Motor neuron (in vitro differentiated cells): ENCODE data around the gene TTLL11. TPM values are rescaled to one million over a fixed set of nuclear protein-coding genes. Genes with fewer than 3 reads are reported as not detected.
A peak's percentile ranks its signal among the peaks of the same experiment; 100 is the strongest.

ENCODE experiments used
- ATAC-seq, 8 experiments: fragments of 200-7000 bp; cut with Tn5 transposase; replicated peaks in 6 of 8; 2 replicates each; pipeline ENCODE4 v1.8.0; 2021; ENCODE audit warnings: mild to moderate bottlenecking in 8 of 8, moderate library complexity in 8 of 8
- H3K27ac ChIP-seq, 2 donors: fragments of 250-450 bp; sonication (Bioruptor Pico); 2 replicates each; pipeline ENCODE4 v1.9.0; 2021; ENCODE audit warnings: antibody characterized with exemption in 2 of 2, mild to moderate bottlenecking in 2 of 2, moderate library complexity in 1 of 2
- H3K4me1 ChIP-seq, 2 donors: fragments of 250-450 bp; sonication (Bioruptor Pico); replicated peaks in 1 of 2; 2 replicates each; pipeline ENCODE4 v1.6.1; 2021; ENCODE audit warnings: antibody characterized with exemption in 2 of 2, mild to moderate bottlenecking in 2 of 2, moderate library complexity in 1 of 2
- H3K4me3 ChIP-seq, 5 donors: fragments of 250-450 bp; sonication (Bioruptor Pico); 2 replicates each; pipeline ENCODE4 v1.9.0; 2021; ENCODE audit warnings: antibody characterized with exemption in 5 of 5, mild to moderate bottlenecking in 5 of 5, moderate library complexity in 4 of 5
- WGBS, 10 experiments: fragments of 450-650 bp; shearing (Covaris generic); methylation state at CpG; one replicate each; pipeline ENCODE4 v1.0.0; 2022; 5-methylcytosine and 5-hydroxymethylcytosine counted together
- in situ Hi-C, 9 experiments: fragments of 400-800 bp; cut with MboI; loops; one replicate each; pipeline ENCODE4 v1.15.0; 2021; ENCODE audit warnings: low sequenced_read_pairs in 9 of 9, low pct_unique_long_range_greater_than_20kb in 2 of 9; ENCODE audit not compliant: unreplicated experiment in 9 of 9
- total RNA-seq, 8 experiments: library from RNA; unstranded; fragments of 300-600 nt; gene quantifications; 2 replicates each; pipeline versions ENCODE4 v1.2.3 to v1.2.4, GENCODE V29; 2022

The TTLL11 gene
- total RNA-seq, 8 experiments from 2014 or later, result 5.7 to 16.9 (median 11.2) TPM

GRCh38 chr9:122130837-122131236 is 37.7 kb upstream of the TTLL11 start:
- 0 to 82% (median 53%) methylated on average over 1 to 3 of the region's 4 CpGs; no CpG with 5 or more reads in 4 of the 10 experiments for WGBS, 10 experiments
- Histone ChIP-seq H3K4me3 (no peak overlapping the region), H3K4me1 (peaks cover 11 to 12% of the 10 kb centered on the region in 2 donors), H3K27ac (no peak overlapping the region)
- in situ Hi-C loops, result loop anchor here in 2 of 9 experiments (25.0 kb wide), 2 partner anchors 331 to 681 kb away; partner anchors contain the start of gene OR1K1 (in 2 of the 2)
- no peak for ATAC-seq

GRCh38 chr9:122129969-122130368 is 36.9 kb upstream of the TTLL11 start:
- no peak for ATAC-seq
- 60 to 100% (median 75%) methylated on average over 1 of the region's 2 CpGs; no CpG with 5 or more reads in 4 of the 10 experiments for whole genome bisulfite sequencing, 10 experiments
- Histone ChIP-seq H3K4me3 (no peak overlapping the region), H3K4me1 (peaks cover 8 to 9% of the 10 kb centered on the region in 2 donors), H3K27ac (no peak overlapping the region)
- in situ Hi-C loops, result loop anchor here in 8 of 9 experiments (10.0 to 25.0 kb wide), 4 partner anchors 215 to 682 kb away; partner anchors contain the start of gene OR1K1 (in 2 of the 8)

GRCh38 chr9:122128969-122129343 is 35.8 kb upstream of the TTLL11 start:
- 60 to 89% (median 68%) methylated on average over 1 to 7 of the region's 7 CpGs; no CpG with 5 or more reads in 2 of the 10 experiments for WGBS, 10 experiments
- no peak for ATAC-seq
- Histone ChIP-seq H3K4me3 (no peak overlapping the region), H3K27ac (no peak overlapping the region), H3K4me1 (peaks cover 8 to 9% of the 10 kb centered on the region in 2 donors)
- in situ Hi-C loops, result loop anchor here in 8 of 9 experiments (10.0 to 25.0 kb wide), 4 partner anchors 216 to 683 kb away; partner anchors contain the start of gene OR1K1 (in 2 of the 8)

- no peak for ATAC-seq
- no peak overlapping the region for H3K4me3 ChIP-seq
- WGBS, 10 experiments, result 74 to 81% methylated on average over 2 to 6 of the region's 24 CpGs; no CpG with 5 or more reads in 8 of the 10 experiments
- peaks cover 8 to 9% of the 10 kb centered on the region in 2 donors for H3K4me1 ChIP-seq
- in situ Hi-C loops, result loop anchor here in 8 of 9 experiments (10.0 to 25.0 kb wide), 4 partner anchors 217 to 684 kb away; partner anchors contain the start of gene OR1K1 (in 2 of the 8)
- H3K27ac ChIP-seq, result no peak overlapping the region
These were observed 35.2 kb upstream of the TTLL11 start for GRCh38 chr9:122128007-122128968.

- Histone ChIP-seq H3K27ac (no peak overlapping the region), H3K4me1 (peaks cover 8 to 9% of the 10 kb centered on the region in 2 donors), H3K4me3 (no peak overlapping the region)
- 40 to 70% (median 70%) methylated on average over 1 to 3 of the region's 10 CpGs; no CpG with 5 or more reads in 7 of the 10 experiments for WGBS, 10 experiments
- no peak for ATAC-seq
- in situ Hi-C loops, result loop anchor here in 8 of 9 experiments (10.0 to 25.0 kb wide), 4 partner anchors 217 to 685 kb away; partner anchors contain the start of gene OR1K1 (in 2 of the 8)
These were observed 34.3 kb upstream of the TTLL11 start for GRCh38 chr9:122127396-122127798.

GRCh38 chr9:122126331-122127261 is 33.5 kb upstream of the TTLL11 start:
- H3K4me3 ChIP-seq, result peak overlapping the region; percentile 9 to 21 (median 18)
- WGBS, 10 experiments, result 0 to 17% (median 5%) methylated on average over 1 to 22 of the region's 64 CpGs; no CpG with 5 or more reads in 5 of the 10 experiments
- ATAC-seq, result peak in 7 of 8 experiments; percentile 2 to 33 (median 11)
- in situ Hi-C loops, result loop anchor here in 8 of 9 experiments (10.0 to 25.0 kb wide), 4 partner anchors 218 to 686 kb away; partner anchors contain the start of gene OR1K1 (in 2 of the 8)
- peaks cover 4% of the 10 kb centered on the region in 2 donors for H3K4me1 ChIP-seq
- H3K27ac ChIP-seq, result no peak overlapping the region

- Histone ChIP-seq H3K4me3 (no peak overlapping the region), H3K27ac (no peak overlapping the region), H3K4me1 (peaks cover 0 to 2% of the 10 kb centered on the region in 2 donors)
- peak; percentile 14 to 51 (median 35) for ATAC-seq
- 30 to 75% (median 40%) methylated on average over 2 to 12 of the region's 21 CpGs; no CpG with 5 or more reads in 4 of the 10 experiments for WGBS, 10 experiments
- in situ Hi-C loops, result loop anchor here in 8 of 9 experiments (10.0 to 25.0 kb wide), 4 partner anchors 219 to 687 kb away; partner anchors contain the start of gene OR1K1 (in 2 of the 8)
These were observed 32.6 kb upstream of the TTLL11 start for GRCh38 chr9:122125509-122126330.

- in situ Hi-C loops, result loop anchor here in 8 of 9 experiments (10.0 to 25.0 kb wide), 4 partner anchors 220 to 687 kb away; partner anchors contain the start of gene OR1K1 (in 2 of the 8)
- Histone ChIP-seq H3K27ac (no peak overlapping the region), H3K4me3 (no peak overlapping the region), H3K4me1 (peaks cover 0 to 2% of the 10 kb centered on the region in 2 donors)
- 0% methylated on average over 2 to 4 of the region's 8 CpGs; no CpG with 5 or more reads in 6 of the 10 experiments for WGBS, 10 experiments
- peak; percentile 83 to 92 (median 88) for ATAC-seq
These were observed 32.0 kb upstream of the TTLL11 start for GRCh38 chr9:122125158-122125508.

GRCh38 chr9:122124528-122124927 is 31.4 kb upstream of the TTLL11 start:
- no peak for ATAC-seq
- in situ Hi-C loops, result loop anchor here (10.0 to 25.0 kb wide), 5 partner anchors 220 to 688 kb away; partner anchors contain the start of genes OR1K1 (in 3 of the 9) and PTGS1 (in 1 of the 9)
- Histone ChIP-seq H3K4me1 (peaks cover 0 to 2% of the 10 kb centered on the region in 2 donors), H3K4me3 (no peak overlapping the region), H3K27ac (no peak overlapping the region)
- 0 to 100% (median 33%) methylated on average over 1 to 7 of the region's 7 CpGs; no CpG with 5 or more reads in 4 of the 10 experiments for WGBS, 10 experiments

GRCh38 chr9:122124048-122124447 is 30.9 kb upstream of the TTLL11 start:
- no CpG with 5 or more reads among the region's 1 CpG for WGBS, 10 experiments
- H3K4me1 ChIP-seq, result peaks cover 0 to 2% of the 10 kb centered on the region in 2 donors
- H3K4me3 ChIP-seq, result no peak overlapping the region
- in situ Hi-C loops, result loop anchor here (10.0 to 25.0 kb wide), 5 partner anchors 221 to 688 kb away; partner anchors contain the start of genes OR1K1 (in 3 of the 9) and PTGS1 (in 1 of the 9)
- ATAC-seq, result no peak
- H3K27ac ChIP-seq, result no peak overlapping the region
